GM19328 (cell line): ENCODE results near the gene BAZ1A.

Experiments
- ATAC-seq: cut with Tn5 transposase; IDR thresholded peaks from one replicate; pipeline ENCODE4 v1.9.1; 2021; ENCODE audit warnings: mild to moderate bottlenecking, moderate library complexity; ENCODE audit not compliant: unreplicated experiment

The BAZ1A gene

GRCh38 chr14:34875031-34875922 lies at the start of gene BAZ1A:
Gene BAZ1A, minus strand, starts transcription at chr14:34875360. Its CDS starts 756 bp downstream, at chr14:34874604.
- peak; percentile 38 for ATAC-seq

- no peak for ATAC-seq
These were observed 45.2 kb upstream of the BAZ1A start for GRCh38 chr14:34920339-34920738.

- ATAC-seq: no peak
These were observed 38.5 kb upstream of the BAZ1A start for GRCh38 chr14:34913619-34914018.

- ATAC-seq: no peak
These were observed 37.8 kb upstream of the BAZ1A start for GRCh38 chr14:34912966-34913365.

GRCh38 chr14:34912182-34912581 lies 37.0 kb upstream of the BAZ1A start:
- ATAC-seq: no peak

- ATAC-seq: no peak
These were observed 36.3 kb upstream of the BAZ1A start for GRCh38 chr14:34911209-34912150.

GRCh38 chr14:34906287-34906686 lies 31.1 kb upstream of the BAZ1A start:
- no peak for ATAC-seq

- ATAC-seq: no peak
These were observed 20.1 kb upstream of the BAZ1A start for GRCh38 chr14:34895277-34895676.

GRCh38 chr14:34890937-34891336 lies 15.8 kb upstream of the BAZ1A start:
- no peak for ATAC-seq

- ATAC-seq: no peak
These were observed 13.0 kb upstream of the BAZ1A start for GRCh38 chr14:34888186-34888585.

- ATAC-seq: no peak
These were observed 8.8 kb upstream of the BAZ1A start for GRCh38 chr14:34883954-34884353.

GRCh38 chr14:34874386-34875030 lies 652 bp downstream of the BAZ1A start:
- peak; percentile 23 for ATAC-seq

GRCh38 chr14:34873589-34874385 lies 1.4 kb downstream of the BAZ1A start:
- ATAC-seq: peak; percentile 58

GRCh38 chr14:34872822-34873588 lies 2.2 kb downstream of the BAZ1A start:
- ATAC-seq: no peak

GRCh38 chr14:34867199-34867598 lies 8.0 kb downstream of the BAZ1A start:
- no peak for ATAC-seq

- ATAC-seq: no peak
These were observed 9.1 kb downstream of the BAZ1A start for GRCh38 chr14:34865889-34866574.

- no peak for ATAC-seq
These were observed 11.3 kb downstream of the BAZ1A start for GRCh38 chr14:34863844-34864243.

- ATAC-seq: no peak
These were observed 16.4 kb downstream of the BAZ1A start for GRCh38 chr14:34858765-34859164.
